ENCODE results near the gene CASTOR2.

GRCh38 chr7:75018570-75019364 lies 54.3 kb downstream of the CASTOR2 start:
- TF ChIP-seq POLR2A (IDR thresholded peaks at IDR 0.05) (no peak), CTCF (IDR thresholded peaks at IDR 0.05) (no peak)
